Astrocyte of the cerebellum (primary cell): ENCODE measurements around the gene SPX.

Experiments used
- DNase-seq: peaks from one replicate; pipeline ENCODE4 v3.0.0-alpha.2; 2011; ENCODE audit warnings: low read depth
- H3K4me3 ChIP-seq: 2 replicates; pipeline ENCODE4 v1.5.1; 2011; ENCODE audit warnings: mild to moderate bottlenecking, low read depth, low read length, moderate library complexity
- CTCF ChIP-seq: IDR thresholded peaks from 2 replicates; pipeline ENCODE4 v1.5.1; 2012; ENCODE audit warnings: low read length, low read depth, moderate library complexity, mild to moderate bottlenecking; ENCODE audit errors: missing control alignments
- in situ Hi-C: cut with HindIII; loops from 2 replicates; pipeline ENCODE4 v1.10.0; 2017; ENCODE audit warnings: low sequenced_read_pairs

The SPX gene

GRCh38 chr12:21527451-21528180 is 1.5 kb downstream of the SPX start:
- in situ Hi-C loops: no loop called here
- no peak for TF ChIP-seq CTCF
- DNase-seq: no peak
- peak overlapping the region; percentile 63 for H3K4me3 ChIP-seq

GRCh38 chr12:21528953-21529352 is 2.9 kb downstream of the SPX start:
- peak; percentile 4 for DNase-seq
- in situ Hi-C loops: no loop called here
- no peak for TF ChIP-seq CTCF
- no peak overlapping the region for H3K4me3 ChIP-seq

- DNase-seq: no peak
- no peak for TF ChIP-seq CTCF
- H3K4me3 ChIP-seq: no peak overlapping the region
- in situ Hi-C loops: no loop called here
Observed at GRCh38 chr12:21529456-21529855, 3.4 kb downstream of the SPX start.

DNA sequence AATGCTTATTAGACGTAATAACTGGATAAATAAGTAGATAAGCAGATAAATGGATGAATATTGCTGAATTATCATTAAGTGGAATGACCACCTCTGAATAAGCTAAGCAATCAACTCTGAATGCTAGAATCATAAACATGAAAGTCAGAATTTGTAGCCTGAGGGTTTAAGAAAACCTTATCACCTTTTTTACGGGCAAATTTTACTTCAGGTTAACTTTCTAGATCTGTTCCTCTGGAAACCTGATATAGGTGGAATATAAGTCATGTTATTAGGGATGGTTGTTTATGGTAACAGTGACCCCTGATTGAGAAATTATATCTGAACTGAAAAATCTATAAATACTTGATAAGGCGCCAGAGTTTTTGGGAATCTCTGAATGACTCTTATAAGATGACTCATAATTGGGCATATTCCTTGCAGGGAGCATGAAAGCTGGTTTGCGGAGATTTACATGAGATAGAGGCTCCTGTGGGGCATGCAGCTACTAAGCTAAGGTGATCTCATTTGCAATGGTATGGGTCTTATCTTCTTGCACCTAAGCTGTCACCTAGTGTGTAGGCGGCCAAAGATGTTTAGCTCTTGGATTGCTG is 12.1 kb downstream of the SPX start:
- in situ Hi-C loops: no loop called here
- H3K4me3 ChIP-seq: no peak overlapping the region
- DNase-seq: no peak
- TF ChIP-seq CTCF: no peak

DNA sequence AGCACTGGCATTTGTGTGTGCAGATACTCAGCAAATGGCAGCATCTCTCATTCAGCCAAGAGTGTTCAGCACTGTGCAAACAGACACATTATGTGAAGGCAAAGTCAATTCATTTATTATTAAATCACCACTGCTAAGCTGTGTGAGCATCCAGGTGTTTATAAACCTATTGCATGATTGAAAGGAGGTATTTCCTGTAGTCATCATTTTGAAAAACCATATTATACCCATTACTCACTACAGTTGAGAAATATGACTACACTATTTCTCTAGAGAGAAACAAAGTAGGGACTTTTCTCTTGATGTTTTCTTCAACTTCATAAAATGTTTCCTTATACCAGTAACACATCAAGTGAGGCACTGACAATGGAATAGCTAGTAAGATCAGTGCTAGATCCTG is 13.7 kb downstream of the SPX start:
- H3K4me3 ChIP-seq: no peak overlapping the region
- in situ Hi-C loops: no loop called here
- no peak for TF ChIP-seq CTCF
- no peak for DNase-seq

GRCh38 chr12:21541773-21542172 is 15.7 kb downstream of the SPX start:
- TF ChIP-seq CTCF: no peak
- no peak overlapping the region for H3K4me3 ChIP-seq
- no peak for DNase-seq
- in situ Hi-C loops: no loop called here
